DLD1 (cell line): Measurements from ENCODE around the gene GABRG3.
"Not testable (repeated sequence)": the region's sequence is repeated elsewhere in the genome, so short reads cannot be mapped to it uniquely, and the experiment has no call there.

Experiments
- in situ Hi-C: cut with HindIII; loops from 2 replicates; pipeline ENCODE4 v1.10.0; 2017; ENCODE audit warnings: low sequenced_read_pairs

GABRG3 gene

DNA sequence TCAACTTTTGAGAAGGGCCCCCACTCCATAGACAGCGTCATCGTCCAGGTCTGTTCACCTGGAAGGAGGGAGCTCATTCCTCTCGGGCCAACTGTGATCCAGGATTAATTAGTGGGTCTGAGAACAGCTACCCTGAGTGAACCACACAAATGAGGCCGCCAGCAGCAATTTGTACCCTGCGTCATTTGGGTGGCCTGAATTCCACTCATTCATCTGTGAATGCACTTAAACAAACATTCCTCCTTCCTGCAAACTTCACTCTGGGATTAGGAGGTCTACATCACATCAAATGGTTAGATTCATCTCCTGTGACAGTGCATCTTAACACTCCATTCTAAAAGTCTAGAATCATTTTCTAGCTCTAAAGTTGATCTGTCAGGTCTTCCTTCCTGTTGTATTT lies 201.8 kb downstream of the GABRG3 start:
- in situ Hi-C loops = no loop called here

GRCh38 chr15:27175472-27176153 lies 204.6 kb downstream of the GABRG3 start:
- in situ Hi-C loops = no loop called here

DNA sequence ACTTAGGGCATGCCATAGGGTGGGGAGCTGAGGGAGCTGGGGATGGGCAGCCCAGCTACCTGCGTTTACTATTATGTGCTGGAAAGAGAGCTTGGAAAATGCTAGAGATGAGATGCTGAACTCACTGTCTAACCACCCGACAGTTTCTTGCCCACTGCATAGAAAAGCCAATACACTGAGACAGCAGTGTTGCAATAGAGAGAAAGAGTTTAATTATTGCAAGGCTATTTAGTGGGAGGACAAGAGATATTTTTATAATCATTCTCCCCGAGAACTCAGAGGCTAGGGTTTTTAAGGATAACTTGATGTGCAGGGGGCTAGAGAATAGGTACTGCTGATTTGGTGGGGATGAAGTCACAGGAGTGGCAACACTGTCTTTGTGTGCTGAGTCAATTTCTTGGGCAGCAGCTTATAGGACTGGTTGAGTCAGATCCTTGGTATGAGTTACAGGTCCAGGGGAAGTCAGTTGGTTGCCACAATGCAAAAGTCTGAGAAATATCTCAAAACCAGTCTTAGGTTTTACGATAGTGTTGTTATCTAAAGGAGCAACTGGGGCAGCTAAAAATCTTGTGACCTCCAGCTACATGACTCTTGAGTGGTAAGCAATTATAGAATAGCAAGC lies 205.9 kb downstream of the GABRG3 start:
- in situ Hi-C loops = no loop called here

DNA sequence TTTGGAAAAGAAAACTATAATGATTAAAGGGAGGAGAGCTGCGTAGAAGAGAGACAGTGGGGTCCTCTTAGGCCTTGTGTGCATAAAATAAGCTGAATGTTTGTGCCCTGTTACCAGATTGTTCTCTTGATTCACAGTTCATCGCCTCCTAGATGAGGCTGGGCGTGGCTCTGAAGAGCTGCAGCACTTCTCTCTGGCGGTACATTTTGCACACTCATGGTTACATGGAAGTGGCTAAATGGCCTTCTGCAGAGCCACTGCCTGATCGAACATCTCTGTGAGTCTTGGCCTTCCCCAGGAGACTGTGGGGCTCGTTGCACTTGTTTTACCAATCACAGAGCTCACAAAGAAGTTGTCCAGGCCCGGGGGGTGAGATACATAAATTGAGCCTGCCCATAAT lies 208.8 kb downstream of the GABRG3 start:
- in situ Hi-C loops = no loop called here

DNA sequence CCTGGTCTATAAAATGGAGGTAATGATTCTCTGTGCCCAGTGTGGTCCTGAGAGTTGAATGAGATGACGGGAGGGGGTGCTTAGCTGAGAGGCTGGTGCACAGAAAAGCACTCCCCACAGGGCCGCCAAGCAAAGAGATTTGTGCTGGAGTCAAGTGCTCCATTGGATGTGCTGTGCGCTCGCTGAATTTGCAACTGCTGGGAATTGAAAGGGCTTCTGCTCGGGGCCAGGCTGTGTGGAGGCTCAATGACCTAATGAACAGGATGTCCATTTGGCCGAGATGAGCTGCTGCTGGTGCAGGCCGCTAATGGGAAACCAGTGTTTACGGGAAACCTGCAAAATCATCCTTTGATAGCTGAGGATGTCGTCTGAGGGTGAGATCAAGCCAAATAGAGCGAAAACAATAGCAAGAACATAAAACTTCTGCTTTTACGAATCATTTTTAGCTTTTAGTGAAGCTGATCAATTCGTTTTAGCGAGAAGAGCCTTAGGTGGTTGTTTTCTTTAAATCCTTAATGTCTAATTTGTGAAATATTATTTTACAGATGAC lies 211.7 kb downstream of the GABRG3 start:
- in situ Hi-C loops = no loop called here

- in situ Hi-C loops = no loop called here
Measured at GRCh38 chr15:27183201-27183600, 212.2 kb downstream of the GABRG3 start.

- in situ Hi-C loops = not testable (repeated sequence)
Measured at GRCh38 chr15:27191515-27191914, 220.5 kb downstream of the GABRG3 start.

DNA sequence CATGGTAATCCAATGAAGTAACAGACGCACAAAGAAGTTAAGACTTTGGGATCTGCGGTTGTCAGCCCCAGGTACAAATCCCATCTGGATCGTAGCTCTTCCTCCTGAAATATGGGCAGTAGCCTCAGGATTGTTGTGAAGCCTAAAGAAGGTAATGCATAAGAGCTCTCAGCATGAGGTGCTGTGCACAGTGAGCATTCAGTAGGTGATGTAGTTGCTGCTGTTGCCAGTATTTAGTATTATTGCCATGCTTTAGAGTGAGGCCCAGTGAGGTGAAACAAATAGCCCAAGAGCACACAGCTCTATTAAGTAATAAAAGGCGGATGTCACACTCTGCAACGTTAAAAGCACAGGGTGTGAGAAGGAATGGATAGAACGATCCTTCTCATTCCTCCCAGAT lies 225.7 kb downstream of the GABRG3 start:
- in situ Hi-C loops = no loop called here

DNA sequence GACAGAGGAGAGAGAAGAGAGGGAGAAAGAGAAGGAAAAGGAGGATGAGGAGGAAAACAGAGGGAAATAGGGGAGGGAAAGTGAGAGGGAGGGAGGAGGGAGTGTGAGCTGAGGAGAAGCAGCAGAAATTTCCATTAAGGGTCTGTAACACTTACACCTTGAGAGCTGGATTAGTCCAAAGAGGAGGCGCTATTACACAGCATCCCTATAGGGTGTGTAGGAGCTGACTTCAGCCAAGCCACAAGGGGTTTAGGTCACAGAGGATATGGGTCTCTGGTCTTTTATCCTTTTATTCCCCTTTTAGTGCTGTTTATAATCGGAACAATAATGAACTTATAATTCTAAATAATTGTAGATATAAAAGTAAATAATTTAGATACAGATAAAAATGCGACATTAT lies 230.4 kb downstream of the GABRG3 start:
- in situ Hi-C loops = no loop called here

GRCh38 chr15:27210176-27210575 lies 239.2 kb downstream of the GABRG3 start:
- in situ Hi-C loops = no loop called here

GRCh38 chr15:27214032-27214431 lies 243.1 kb downstream of the GABRG3 start:
- in situ Hi-C loops = no loop called here

DNA sequence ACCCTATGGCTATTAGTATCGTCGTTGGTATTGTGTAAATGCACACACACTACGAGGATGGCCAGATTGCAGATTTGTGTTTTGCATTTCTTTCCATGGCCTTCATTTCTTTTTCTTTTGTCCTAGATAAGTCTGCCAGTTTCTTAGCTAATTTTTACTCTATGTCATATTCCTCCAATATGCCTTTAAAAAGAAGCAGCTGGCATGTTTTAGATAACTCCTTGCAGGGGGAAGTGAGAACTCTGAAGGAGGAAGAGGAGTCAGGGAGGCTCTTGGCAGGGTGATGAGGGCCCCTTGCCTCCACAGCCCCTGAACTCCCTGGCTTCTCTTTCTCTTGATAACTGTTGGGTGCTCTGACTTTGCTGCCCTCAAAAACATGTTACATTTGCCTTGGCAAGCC lies 244.0 kb downstream of the GABRG3 start:
- in situ Hi-C loops = no loop called here

DNA sequence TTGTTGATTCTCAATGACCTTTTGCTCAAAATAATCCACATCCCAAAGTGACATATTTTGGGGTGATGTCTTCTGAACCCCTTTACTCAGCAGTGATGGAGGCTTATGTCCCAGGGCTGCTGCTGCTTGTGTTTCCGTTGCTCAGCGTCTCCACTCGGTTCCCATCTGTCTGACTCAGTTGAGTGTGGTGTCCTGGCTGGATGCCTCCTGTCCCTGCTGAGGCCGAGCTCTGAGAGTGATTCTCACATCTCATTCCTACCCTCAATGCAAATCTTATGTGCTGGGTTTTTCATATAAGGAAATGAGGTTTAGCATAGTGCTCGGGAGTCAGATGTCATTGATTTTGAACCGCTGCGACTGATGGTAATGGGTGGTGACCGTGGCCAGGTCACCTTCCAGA lies 247.4 kb downstream of the GABRG3 start:
- in situ Hi-C loops = no loop called here

GRCh38 chr15:27219636-27220035 lies 248.7 kb downstream of the GABRG3 start:
- in situ Hi-C loops = no loop called here

DNA sequence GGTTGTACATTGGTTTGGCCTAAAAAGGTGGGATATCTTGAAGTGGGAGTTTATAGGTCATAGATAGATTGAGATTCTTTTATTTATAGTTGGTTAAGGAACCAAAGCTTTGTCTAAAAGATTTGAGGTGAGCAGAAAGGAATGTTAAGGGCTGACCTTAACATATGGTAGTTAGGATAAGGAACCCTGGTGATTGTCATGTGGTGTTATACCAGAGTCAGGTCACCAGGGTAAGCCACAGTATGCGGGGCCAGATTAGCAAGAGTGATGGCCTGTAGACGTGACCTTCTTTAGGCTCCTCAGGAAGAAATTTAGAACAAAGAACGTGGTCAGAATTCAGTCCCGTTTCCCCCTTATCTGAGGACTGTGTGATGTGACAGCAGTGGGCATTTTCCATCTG lies 249.2 kb downstream of the GABRG3 start:
- in situ Hi-C loops = no loop called here

DNA sequence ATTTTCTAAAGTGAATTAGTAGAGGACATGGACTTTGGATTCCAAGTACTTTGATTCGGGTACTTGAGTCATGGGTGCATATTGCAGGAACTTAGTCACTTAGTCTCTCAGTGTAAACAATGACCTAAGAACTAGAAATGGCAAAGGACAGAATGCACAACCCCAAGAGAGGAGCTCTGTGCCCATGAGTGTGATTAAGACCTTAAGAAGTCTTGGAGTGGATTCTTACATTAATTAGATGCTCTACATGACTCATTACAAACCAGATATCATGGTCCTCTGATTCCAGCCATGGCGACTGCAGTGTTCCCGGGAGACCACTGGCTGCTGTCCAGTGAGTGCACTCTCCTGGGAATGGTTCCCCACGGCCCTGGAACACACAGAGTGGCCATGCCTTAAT lies 251.5 kb downstream of the GABRG3 start:
- in situ Hi-C loops = no loop called here

- in situ Hi-C loops = no loop called here
Measured at GRCh38 chr15:27223179-27223578, 252.2 kb downstream of the GABRG3 start.

- in situ Hi-C loops = no loop called here
Measured at GRCh38 chr15:27231811-27232210, 260.8 kb downstream of the GABRG3 start.

DNA sequence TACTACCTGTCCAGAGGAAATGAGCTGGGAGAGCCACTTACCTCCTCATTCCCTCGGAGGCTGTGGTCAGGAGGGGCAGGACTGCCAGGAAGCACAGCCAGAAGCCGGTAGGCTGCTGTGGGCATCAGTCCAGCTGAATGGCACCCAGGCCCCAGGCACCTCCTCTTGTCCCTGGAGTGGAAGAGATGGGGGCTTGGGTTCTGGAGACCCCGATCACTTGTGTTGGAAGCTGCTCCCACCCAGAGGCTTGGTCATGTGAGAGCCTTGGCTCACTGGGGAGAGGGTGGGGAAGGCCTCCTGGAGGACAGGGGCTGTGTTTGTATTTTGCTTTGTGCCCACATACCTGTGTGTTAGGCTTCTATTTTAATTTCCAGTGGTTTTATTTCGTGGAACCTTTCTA lies 261.9 kb downstream of the GABRG3 start:
- in situ Hi-C loops = no loop called here

DNA sequence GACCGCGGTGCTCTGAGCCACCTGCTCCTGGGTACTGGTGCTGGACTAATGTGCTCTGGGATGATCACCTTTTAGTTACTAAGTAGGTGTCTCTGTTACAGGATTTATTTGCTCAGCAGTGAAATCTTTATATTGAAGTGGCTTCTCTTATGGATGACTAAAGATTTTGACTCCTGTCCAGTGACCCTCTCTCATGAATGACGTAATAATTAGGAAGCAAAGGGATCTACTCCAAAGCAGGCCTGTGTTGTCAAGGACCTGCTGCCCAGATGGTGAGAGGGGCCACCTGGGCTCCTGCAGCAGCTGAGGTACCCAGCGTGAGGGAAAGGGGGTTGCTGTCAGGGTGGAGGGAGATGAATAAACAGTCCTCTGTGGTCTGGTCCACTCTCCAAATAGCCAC lies 263.6 kb downstream of the GABRG3 start:
- in situ Hi-C loops = no loop called here

GRCh38 chr15:27235161-27235560 lies 264.2 kb downstream of the GABRG3 start:
- in situ Hi-C loops = no loop called here

DNA sequence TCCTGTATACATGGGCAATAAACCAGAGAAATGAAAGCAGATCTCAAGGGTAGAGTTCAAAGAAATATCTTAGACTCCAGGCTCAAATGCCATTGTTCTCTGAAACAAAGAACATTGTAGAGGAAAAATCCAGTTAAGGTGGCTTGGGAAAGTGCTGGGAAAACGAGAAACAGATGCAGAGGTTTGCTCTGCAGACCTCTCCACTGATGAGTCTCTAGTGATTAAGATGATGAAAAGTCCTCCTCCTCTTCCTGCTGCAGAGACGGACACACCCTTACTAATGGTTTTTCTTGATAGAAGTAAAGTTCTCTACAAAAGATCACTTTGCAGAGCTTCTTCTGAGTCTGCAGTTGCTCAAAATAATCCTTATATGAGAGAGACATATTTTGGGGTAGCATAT lies 264.7 kb downstream of the GABRG3 start:
- in situ Hi-C loops = no loop called here
